ENCODE measurements around the gene PCSK9. TPM values are rescaled to one million over a fixed set of nuclear protein-coding genes. Genes with fewer than 3 reads are reported as not detected.

Gene PCSK9
- total and polyA plus RNA-seq, 2 experiments from 2014 or later, result 77.6 to 327 TPM

GRCh38 chr1:55067914-55068313, 28.6 kb downstream of the PCSK9 start (continued):
- no peak for TF ChIP-seq ZNF462 (CRISPR knock-in tag; IDR thresholded peaks at IDR 0.05)
- TF ChIP-seq STAT1 (IDR thresholded peaks at IDR 0.05; ENCODE audit: unreplicated experiment), result no peak

- H3K4me1 Mint-ChIP-seq, result peaks cover 8% of the 10 kb centered on the region
- ATAC-seq (no peak), DNase-seq (ENCODE audit: low spot score) (no peak)
- no peaks in the 10 kb centered on the region; the same call in 2 of the 3 replicates for H3K9me3 Mint-ChIP-seq
- Histone ChIP-seq H4K20me1 (replicated peaks; ENCODE audit: insufficient read depth) (peaks cover 8% of the 10 kb centered on the region), H3K4me1 (ENCODE audit: insufficient read depth) (peaks cover 8% of the 10 kb centered on the region; the same call in 1 of the 2 replicates), H3K27me3 (ENCODE audit: insufficient read depth) (no peaks in the 10 kb centered on the region), H3F3A (replicated peaks; ENCODE audit: low read depth) (peaks cover 46% of the 10 kb centered on the region), H3K4me2 (no peak overlapping the region), H3K36me3 (ENCODE audit: insufficient read depth) (peaks cover 24% of the 10 kb centered on the region), H3K27ac (ENCODE audit: low read depth) (no peak overlapping the region), H3K4me3 (no peak overlapping the region), H2AFZ (no peak overlapping the region), H3K9me2 (ENCODE audit: insufficient read depth) (no peaks in the 10 kb centered on the region), H3K79me2 (replicated peaks; ENCODE audit: insufficient read depth) (no peaks in the 10 kb centered on the region)
- no peak overlapping the region for H3K4me3 Mint-ChIP-seq
- H3K27me3 Mint-ChIP-seq (ENCODE audit: insufficient read depth, low read depth, poor library complexity), result peaks cover 8% of the 10 kb centered on the region
- no peak overlapping the region for H3K27ac Mint-ChIP-seq
- H3K36me3 Mint-ChIP-seq (ENCODE audit: low read depth), result peaks cover 65% of the 10 kb centered on the region
- TF ChIP-seq CTCF (conservative IDR thresholded peaks at IDR 0.05; ENCODE audit: low read depth in 2 of 2), result no peak
- TF ChIP-seq JUNB (IDR thresholded peaks at IDR 0.05; ENCODE audit: unreplicated experiment), result no peak
- TF ChIP-seq NANOG (IDR thresholded peaks at IDR 0.05; ENCODE audit: borderline replicate concordance), result no peak
- TF ChIP-seq ZNF114 (CRISPR knock-in tag; IDR thresholded peaks at IDR 0.05), result no peak
- TF ChIP-seq STAT1 (IDR thresholded peaks at IDR 0.05; ENCODE audit: unreplicated experiment), result no peak
- TF ChIP-seq ZNF331 (CRISPR knock-in tag; IDR thresholded peaks at IDR 0.05; ENCODE audit: low read depth), result no peak
- TF ChIP-seq EZH2 (IDR thresholded peaks at IDR 0.05; ENCODE audit: low read depth, unreplicated experiment), result no peak
- TF ChIP-seq CREB1 (CRISPR knock-in tag; IDR thresholded peaks at IDR 0.05; ENCODE audit: low read depth), result no peak
- TF ChIP-seq EZH2phosphoT487 (IDR thresholded peaks at IDR 0.05; ENCODE audit: unreplicated experiment), result no peak
These were observed 29.3 kb downstream of the PCSK9 start for GRCh38 chr1:55068638-55069037.
